Dermis microvascular lymphatic vessel endothelial cell (primary cell): ENCODE results near the gene SPRTN. TPM values are rescaled to one million over a fixed set of nuclear protein-coding genes. Genes with fewer than 3 reads are reported as not detected.

Source experiments
- DNase-seq, 2 donors: peaks; one replicate each; pipeline versions ENCODE4 v3.0.0 to v3.0.0-alpha.2; 2010; ENCODE audit warnings: low read depth in 2 of 2
- total RNA-seq: library from RNA; depleted of rRNA; stranded (reverse); fragments of >200 nt; gene quantifications from 2 replicates; pipeline ENCODE4 v1.2.1, GENCODE V29; 2014

The SPRTN gene
- total RNA-seq: 12.3 and 13.9 TPM in 2 replicates

- DNase-seq: no peak
Observed at GRCh38 chr1:231338270-231339128, at the start of gene SPRTN. TSS of gene SPRTN (plus strand) at chr1:231338293. CDS start at chr1:231338384, 91 bp downstream.

DNA sequence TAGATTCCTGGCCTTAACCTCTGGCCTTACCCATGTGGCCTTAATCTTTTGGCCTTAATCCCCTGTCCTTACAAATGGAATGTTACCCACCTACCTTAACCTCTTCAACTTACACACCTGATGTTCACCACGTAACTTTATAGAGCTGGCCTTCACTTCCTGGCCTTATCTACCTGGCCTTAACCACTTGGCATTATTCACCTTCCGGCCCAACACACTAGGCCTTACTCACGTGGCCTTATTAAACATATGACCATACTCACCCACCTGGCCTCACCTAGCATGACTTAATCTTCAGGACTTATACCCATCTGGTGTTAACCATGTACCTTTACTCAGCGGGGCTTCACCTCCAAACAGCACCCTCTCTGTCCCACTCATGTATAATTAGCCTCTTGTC, 42.2 kb upstream of the SPRTN start:
- no peak for DNase-seq

DNA sequence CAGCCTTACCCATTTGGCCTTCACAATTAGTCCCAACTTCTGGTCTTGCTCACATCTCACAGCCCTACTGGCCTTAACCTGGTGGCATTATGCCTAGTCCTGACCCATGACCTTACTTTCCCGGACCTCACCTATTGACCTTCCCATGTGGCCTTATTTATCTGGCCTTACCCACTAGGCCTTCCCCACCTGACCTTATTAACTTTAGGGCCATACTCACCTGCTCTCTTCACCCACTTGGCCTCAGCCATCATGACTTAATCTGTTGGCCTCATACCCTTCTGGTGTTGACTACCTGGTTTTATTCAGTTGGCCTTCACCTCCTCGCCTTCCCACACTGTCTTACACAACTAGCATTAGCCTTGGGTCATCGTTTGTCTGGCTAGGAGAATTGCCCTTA, 36.1 kb upstream of the SPRTN start:
- no peak for DNase-seq

DNA sequence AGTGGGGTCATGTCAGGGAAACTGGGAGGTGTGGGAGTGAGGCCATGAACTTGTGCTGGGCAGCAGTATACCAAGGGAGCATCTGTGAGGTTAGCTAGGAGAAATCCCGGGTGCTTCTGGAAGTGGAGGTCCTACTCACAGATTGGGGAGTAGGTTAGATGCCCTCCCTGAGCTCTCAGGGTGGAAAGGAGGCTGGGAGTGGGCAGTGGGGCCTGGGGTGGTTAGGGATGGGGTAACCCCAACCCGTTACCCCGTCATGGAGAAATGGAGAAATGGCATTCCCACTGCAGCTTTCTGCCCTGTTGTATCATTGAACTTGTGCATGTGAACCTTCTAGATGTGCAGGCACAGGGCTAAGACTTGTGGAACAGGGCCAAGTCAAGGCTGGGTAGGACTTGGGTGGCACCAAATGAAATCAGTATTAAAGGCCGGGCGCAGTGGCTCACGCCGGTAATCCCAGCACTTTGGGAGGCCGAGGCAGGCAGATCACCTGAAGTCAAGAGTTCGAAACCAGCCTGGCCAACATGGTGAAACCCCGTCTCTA, 27.6 kb upstream of the SPRTN start:
- no peak for DNase-seq

- no peak for DNase-seq
Observed at GRCh38 chr1:231311720-231312431, 26.2 kb upstream of the SPRTN start.

- no peak for DNase-seq
Observed at GRCh38 chr1:231312432-231312788, 25.7 kb upstream of the SPRTN start.

DNA sequence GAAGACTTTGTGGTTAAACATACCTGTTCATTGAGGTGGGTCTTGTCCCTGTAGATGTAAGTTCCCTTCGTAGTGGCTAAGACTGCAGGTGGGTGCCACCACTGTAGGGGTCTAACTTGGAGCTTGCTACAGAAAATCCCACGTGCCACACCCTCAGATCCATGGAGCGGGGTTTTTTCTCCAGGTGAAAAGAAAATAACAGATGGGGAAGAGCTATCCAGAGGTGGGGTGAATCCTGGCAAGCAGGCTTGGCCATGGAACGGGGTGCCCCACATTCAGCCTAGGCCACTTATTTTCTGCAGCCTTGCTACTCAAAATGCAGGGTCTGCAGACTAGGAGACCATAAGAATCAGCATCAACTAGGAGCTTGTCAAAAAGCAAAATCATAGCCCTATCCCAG, 24.4 kb upstream of the SPRTN start:
- no peak for DNase-seq

GRCh38 chr1:231315887-231316286, 22.2 kb upstream of the SPRTN start:
- DNase-seq: peak in 1 of 2 donors; percentile 48

GRCh38 chr1:231317306-231318014, 20.6 kb upstream of the SPRTN start:
- DNase-seq: no peak

DNA sequence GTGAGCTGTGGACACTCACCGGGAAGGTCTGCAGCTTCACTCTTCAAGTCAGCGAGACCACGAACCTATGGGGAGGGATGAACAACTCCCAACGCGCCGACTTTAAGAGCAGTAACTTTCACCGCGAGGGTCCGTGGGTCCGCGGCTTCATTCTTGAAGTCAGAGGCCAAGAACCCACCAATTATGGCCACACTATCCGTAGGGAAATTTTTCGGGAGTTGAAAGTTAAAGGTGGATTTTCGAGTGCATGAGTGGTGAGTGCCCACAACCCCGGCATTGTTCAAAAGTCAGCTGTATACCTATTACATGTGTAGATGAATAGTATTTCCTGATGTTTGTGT, 20.1 kb upstream of the SPRTN start:
- no peak for DNase-seq

- DNase-seq: no peak
Observed at GRCh38 chr1:231318568-231318967, 19.5 kb upstream of the SPRTN start.

- DNase-seq: no peak
Observed at GRCh38 chr1:231319080-231319479, 19.0 kb upstream of the SPRTN start.

DNA sequence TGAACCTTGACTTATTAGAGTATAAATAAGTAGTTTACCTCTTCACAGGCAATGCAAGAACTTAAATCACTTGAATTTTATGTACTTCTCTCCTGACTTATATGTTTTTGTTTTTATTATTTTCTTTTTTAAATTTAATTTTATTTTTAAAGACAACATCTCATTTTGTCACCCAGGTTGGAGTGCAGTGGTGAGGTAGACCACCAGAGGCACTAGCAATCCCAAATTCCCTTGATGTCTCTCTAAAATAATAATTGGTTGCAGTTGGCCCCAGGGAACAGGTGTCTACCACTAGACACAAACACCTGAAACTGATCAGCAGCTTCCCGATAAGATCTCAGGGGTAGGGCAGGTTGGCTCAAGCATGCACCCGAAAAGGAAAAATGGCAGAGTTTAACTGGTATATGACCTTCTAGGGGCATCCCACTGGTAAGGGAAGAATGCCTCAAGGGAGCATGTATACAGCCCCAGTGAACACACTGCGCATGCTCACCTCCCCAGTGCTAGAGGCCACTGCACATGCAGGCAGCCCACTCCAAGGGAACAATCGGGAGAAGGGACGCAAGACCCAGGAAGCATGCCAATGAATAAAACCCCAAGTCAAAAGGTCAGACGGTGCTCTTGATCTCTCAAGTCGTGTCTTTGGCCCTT, 15.1 kb upstream of the SPRTN start:
- DNase-seq: no peak

DNA sequence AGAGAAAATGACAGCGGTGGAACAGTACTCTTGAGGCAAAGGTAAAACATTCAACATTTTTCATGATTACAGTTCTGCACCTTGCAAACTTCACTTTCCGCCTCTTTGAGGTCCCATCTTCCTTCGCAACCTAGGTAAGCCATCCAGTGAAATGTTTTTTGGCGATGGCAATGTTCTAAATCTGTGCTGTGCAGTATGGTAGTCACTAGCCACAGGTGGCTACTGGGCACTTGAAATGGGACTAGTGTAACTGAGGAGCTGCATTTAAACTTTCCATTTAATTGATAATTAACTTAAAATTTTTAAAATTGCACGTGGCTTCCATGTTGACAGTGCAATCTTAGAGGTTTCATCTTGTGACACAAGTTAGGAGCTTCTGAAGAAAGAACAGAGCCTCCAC, 13.4 kb upstream of the SPRTN start:
- DNase-seq: no peak

DNA sequence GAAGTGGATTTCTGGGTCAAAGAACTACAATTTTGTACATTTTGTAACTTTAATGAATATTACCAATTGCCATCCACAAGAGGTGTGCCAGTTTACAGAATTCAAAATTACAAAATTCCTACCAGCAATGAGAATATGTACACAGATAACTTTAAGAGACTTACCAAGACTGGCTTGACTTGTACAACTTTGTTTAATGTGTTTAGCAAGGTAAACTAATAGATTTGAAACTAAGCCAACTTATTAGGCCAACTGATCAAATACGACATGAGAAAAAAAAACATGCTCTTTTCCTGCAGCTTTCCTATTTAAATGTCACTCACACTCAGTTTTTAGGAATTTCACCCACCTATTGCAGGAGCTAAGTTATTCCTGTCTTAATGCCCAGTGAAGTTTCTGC, 11.8 kb upstream of the SPRTN start:
- DNase-seq: no peak

GRCh38 chr1:231327617-231328016, 10.5 kb upstream of the SPRTN start:
- no peak for DNase-seq

DNA sequence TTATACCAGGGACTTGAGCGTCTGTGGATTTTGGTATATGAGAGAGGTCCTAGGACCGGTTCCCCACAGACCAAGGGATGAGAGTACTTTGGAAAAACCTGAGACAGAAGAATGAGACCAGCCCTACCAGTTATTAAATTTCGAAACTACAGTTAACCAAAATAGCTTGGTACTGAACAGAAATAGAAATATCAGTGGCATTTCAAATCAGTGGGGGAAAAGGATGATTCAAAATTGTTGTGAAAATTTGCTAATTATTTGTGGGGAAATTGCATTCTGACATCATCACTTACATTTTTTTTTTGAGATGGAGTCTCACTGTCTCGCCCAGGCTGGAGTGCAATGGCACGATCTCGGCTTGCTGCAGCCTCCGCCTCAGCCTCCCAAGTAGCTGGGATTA, 8.6 kb upstream of the SPRTN start:
- no peak for DNase-seq

- no peak for DNase-seq
Observed at GRCh38 chr1:231332761-231333160, 5.3 kb upstream of the SPRTN start.

- DNase-seq: no peak
Observed at GRCh38 chr1:231334079-231334666, 3.9 kb upstream of the SPRTN start.

GRCh38 chr1:231334952-231335351, 3.1 kb upstream of the SPRTN start:
- no peak for DNase-seq
